Muscle of leg (tissue), 11 donors: ENCODE results near the gene STK24. TPM values are rescaled to one million over a fixed set of nuclear protein-coding genes. Genes with fewer than 3 reads are reported as not detected.

Experiments
- DNase-seq: peaks from one replicate; pipeline ENCODE4 v3.0.0; 2013
- H3K27ac ChIP-seq: one replicate; pipeline ENCODE4 v1.5.1; 2013; ENCODE audit warnings: mild to moderate bottlenecking, low read length, control low read depth
- H3K27me3 ChIP-seq: one replicate; pipeline ENCODE4 v1.6.1; 2013; ENCODE audit warnings: low read length; ENCODE audit not compliant: control insufficient read depth, insufficient read depth
- H3K36me3 ChIP-seq: one replicate; pipeline ENCODE4 v1.6.1; 2013; ENCODE audit warnings: low read length; ENCODE audit not compliant: control insufficient read depth, insufficient read depth
- H3K4me1 ChIP-seq: one replicate; pipeline ENCODE4 v1.6.1; 2013; ENCODE audit warnings: low read length; ENCODE audit not compliant: control insufficient read depth, insufficient read depth
- H3K4me3 ChIP-seq: one replicate; pipeline ENCODE4 v1.5.1; 2013; ENCODE audit warnings: low read length, control low read depth
- H3K9me3 ChIP-seq: replicated peaks from 2 replicates; pipeline ENCODE4 v1.6.1; 2013; ENCODE audit warnings: low read depth, low read length; ENCODE audit not compliant: control insufficient read depth
- WGBS: methylation state at CpG from one replicate; pipeline ENCODE4 v1.1.5; 2013; ENCODE audit warnings: missing lambda C conversion rate; ENCODE audit not compliant: insufficient coverage; 5-methylcytosine and 5-hydroxymethylcytosine counted together
- polyA plus RNA-seq, 8 donors: library from polyadenylated mRNA; unstranded; fragments of 120-200 nt; gene quantifications; one replicate each; pipeline versions ENCODE4 v1.2.1 to v1.2.3, GENCODE V29; 2013; ENCODE audit warnings: inconsistent platforms in 1 of 8, low replicate concordance in 1 of 8; ENCODE audit not compliant: insufficient read length in 8 of 8, insufficient read depth in 1 of 8
- total RNA-seq: library from RNA; stranded (reverse); fragments of 120-200 nt; gene quantifications from one replicate; pipeline ENCODE4 v1.2.4, GENCODE V29; 2013

Gene STK24
- total and polyA plus RNA-seq, 9 donors: 36.2 to 61.8 (median 44.1) TPM

GRCh38 chr13:98493042-98493712 lies 83.7 kb downstream of the STK24 start:
- no peaks in the 10 kb centered on the region for H3K9me3 ChIP-seq
- DNase-seq: no peak
- H3K27me3 ChIP-seq: no peaks in the 10 kb centered on the region
- WGBS: no CpG with 5 or more reads among the region's 6 CpGs
- peaks cover 2% of the 10 kb centered on the region for H3K36me3 ChIP-seq
- peaks cover 43% of the 10 kb centered on the region for H3K4me1 ChIP-seq
- no peak overlapping the region for H3K4me3 ChIP-seq
- no peak overlapping the region for H3K27ac ChIP-seq

DNA sequence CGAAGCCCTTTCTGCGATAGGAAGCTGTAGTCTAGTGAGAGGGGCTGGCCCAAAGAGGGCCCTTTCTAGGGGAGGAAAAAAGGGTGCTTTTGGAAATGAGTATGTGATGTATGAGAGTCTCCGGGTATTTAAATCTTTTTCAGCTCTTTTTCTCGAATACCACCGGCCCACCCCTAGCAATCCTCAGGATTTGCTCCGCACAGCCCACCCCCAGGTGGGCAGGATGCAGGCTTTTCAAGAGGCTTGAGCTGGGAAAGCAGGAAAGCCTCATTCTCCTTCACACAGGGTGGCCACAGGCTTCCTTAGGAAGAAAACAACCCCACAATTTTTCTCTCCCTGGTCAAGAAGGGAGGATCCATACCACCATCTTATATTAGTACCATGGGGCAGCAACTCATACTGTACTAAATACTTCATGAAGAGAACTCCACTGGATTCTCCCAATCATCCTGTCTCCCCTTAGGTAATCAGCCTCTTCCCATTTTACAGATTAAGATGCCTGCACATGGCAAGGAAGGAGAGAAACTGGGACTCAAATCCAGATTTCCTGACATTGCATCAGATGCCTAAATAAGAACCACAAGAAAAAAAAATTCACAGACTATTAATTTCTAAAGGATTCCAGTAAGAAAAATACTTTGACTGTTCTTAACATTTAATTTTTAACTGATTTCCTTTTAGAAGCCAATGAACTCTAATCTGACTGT lies 84.4 kb downstream of the STK24 start:
- 93% methylated on average over 3 of the region's 6 CpGs for WGBS
- Histone ChIP-seq H3K4me1 (peaks cover 49% of the 10 kb centered on the region), H3K27ac (no peak overlapping the region), H3K4me3 (no peak overlapping the region), H3K27me3 (no peaks in the 10 kb centered on the region), H3K36me3 (peaks cover 2% of the 10 kb centered on the region), H3K9me3 (no peaks in the 10 kb centered on the region)
- no peak for DNase-seq

GRCh38 chr13:98490866-98491265 lies 86.0 kb downstream of the STK24 start:
- Histone ChIP-seq H3K36me3 (peaks cover 2% of the 10 kb centered on the region), H3K4me1 (peaks cover 46% of the 10 kb centered on the region), H3K4me3 (no peak overlapping the region), H3K27me3 (no peaks in the 10 kb centered on the region), H3K27ac (no peak overlapping the region), H3K9me3 (no peaks in the 10 kb centered on the region)
- 72% methylated on average over 4 of the region's 8 CpGs for WGBS
- no peak for DNase-seq

- H3K27me3 ChIP-seq: no peaks in the 10 kb centered on the region
- H3K27ac ChIP-seq: no peak overlapping the region
- no peaks in the 10 kb centered on the region for H3K9me3 ChIP-seq
- WGBS: 80% methylated on average over 1 of the region's 9 CpGs
- peaks cover 48% of the 10 kb centered on the region for H3K4me1 ChIP-seq
- H3K36me3 ChIP-seq: peaks cover 2% of the 10 kb centered on the region
- no peak for DNase-seq
- H3K4me3 ChIP-seq: no peak overlapping the region
Observed at GRCh38 chr13:98490195-98490836, 86.6 kb downstream of the STK24 start.

DNA sequence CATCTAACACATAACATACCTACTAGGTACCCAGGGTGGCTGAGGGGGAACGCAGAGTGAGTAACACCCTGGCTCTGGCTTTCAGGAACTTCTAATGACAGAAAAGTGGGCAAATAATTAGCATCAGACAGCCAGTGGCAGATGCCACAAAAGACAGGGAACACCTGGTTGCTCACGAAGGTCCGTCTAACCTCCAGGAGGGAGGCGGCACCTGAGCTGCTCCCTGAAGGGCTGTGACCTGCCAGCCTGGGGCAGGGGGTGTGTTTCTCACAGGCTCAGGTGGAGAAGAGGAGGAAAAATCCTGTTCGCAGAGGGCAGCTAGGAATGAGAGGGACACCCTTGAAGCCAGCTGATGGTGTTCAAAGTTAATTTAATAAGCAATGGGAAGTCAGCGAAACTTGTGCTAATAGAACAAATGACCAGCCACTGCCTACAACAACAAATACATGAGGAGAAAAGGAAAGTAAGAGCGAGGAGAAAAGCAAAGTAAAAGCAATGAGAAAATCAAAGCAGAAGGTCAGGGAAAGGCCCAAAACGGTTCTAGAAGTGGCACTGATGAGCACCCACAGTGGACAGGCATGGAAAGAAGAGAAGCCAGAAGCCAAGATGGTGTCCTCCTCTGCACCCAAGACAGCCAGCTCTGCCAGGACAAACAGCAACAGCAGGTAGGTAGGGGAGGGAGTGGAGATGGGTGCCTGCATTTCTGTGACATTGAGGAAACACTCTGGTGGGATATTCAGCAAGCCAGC lies 87.3 kb downstream of the STK24 start:
- 74% methylated on average over 5 of the region's 8 CpGs for WGBS
- Histone ChIP-seq H3K9me3 (no peaks in the 10 kb centered on the region), H3K4me3 (no peak overlapping the region), H3K4me1 (peaks cover 51% of the 10 kb centered on the region), H3K36me3 (peaks cover 2% of the 10 kb centered on the region), H3K27me3 (no peaks in the 10 kb centered on the region), H3K27ac (no peak overlapping the region)
- no peak for DNase-seq

DNA sequence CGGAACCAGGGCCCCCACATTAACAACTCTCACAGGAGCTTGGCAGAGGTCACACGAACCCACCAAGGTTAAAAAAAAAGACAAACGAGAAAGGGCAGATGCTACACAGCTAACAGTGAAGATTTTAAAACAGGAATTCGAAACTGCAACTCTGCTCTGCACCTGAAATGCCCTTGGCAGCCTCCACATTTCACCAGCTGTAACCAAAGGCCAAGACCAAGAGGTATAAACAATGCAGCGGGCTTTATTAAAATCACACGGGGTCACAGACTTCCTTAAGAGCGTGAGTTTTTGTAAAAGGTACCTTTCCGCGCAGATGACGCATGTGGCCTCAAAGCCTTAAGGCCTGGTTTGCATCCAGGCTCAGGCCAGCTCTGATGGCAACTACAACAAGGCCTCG lies 88.2 kb downstream of the STK24 start:
- Histone ChIP-seq H3K4me1 (peaks cover 58% of the 10 kb centered on the region), H3K27me3 (no peaks in the 10 kb centered on the region), H3K27ac (no peak overlapping the region), H3K36me3 (peaks cover 2% of the 10 kb centered on the region), H3K9me3 (no peaks in the 10 kb centered on the region), H3K4me3 (no peak overlapping the region)
- DNase-seq: no peak
- 87% methylated on average over 7 of the region's 11 CpGs for WGBS

DNA sequence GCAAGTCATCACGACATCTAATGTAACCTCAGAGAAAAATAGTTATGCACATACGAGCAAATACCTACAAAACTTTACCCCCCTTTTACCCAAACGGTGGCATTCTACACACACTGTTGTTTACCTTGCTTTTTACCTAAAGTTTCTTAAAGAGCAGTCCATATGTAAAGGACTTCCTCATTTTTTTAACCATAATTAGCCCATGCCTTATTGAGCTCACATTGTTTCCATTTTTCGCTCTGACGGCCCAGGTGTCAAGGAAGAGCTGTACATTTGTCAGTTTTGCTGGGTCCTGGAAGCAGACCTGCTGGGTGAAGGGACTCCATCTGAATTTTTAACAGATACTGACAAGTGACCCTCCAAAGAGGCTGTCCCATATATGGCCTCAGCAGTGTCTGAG lies 89.4 kb downstream of the STK24 start:
- H3K27ac ChIP-seq: no peak overlapping the region
- DNase-seq: no peak
- H3K27me3 ChIP-seq: no peaks in the 10 kb centered on the region
- WGBS: 83% methylated on average over 2 of the region's 5 CpGs
- H3K36me3 ChIP-seq: peaks cover 2% of the 10 kb centered on the region
- H3K9me3 ChIP-seq: no peaks in the 10 kb centered on the region
- peaks cover 71% of the 10 kb centered on the region for H3K4me1 ChIP-seq
- no peak overlapping the region for H3K4me3 ChIP-seq

- Histone ChIP-seq H3K36me3 (peaks cover 2% of the 10 kb centered on the region), H3K27me3 (no peaks in the 10 kb centered on the region), H3K4me1 (peaks cover 74% of the 10 kb centered on the region), H3K27ac (no peak overlapping the region), H3K4me3 (no peak overlapping the region), H3K9me3 (no peaks in the 10 kb centered on the region)
- no peak for DNase-seq
- WGBS: 80% methylated on average over 1 of the region's 5 CpGs
Observed at GRCh38 chr13:98487016-98487415, 89.9 kb downstream of the STK24 start.

DNA sequence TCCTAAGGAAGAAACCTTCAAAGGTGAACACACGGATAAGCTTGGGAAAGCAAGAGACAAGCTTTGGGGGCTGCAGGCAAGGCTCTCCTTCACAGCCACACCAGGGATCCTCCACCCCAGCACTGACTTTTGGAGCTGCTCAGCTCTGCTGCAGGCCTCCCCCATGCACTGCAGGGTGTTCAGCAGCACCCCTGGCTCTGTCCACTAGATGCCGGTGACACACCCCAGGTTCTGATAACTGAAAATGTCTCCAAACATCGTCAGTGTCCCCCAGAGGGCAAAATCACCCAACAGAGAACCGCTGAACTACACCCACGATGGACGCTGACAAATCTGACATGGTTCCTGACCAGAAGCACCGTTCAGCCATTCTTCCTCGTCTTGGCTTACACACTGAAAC lies 90.5 kb downstream of the STK24 start:
- Histone ChIP-seq H3K36me3 (peaks cover 2% of the 10 kb centered on the region), H3K27ac (no peak overlapping the region), H3K4me1 (peaks cover 79% of the 10 kb centered on the region), H3K27me3 (no peaks in the 10 kb centered on the region), H3K9me3 (no peaks in the 10 kb centered on the region), H3K4me3 (no peak overlapping the region)
- 85% methylated on average over 8 of the region's 8 CpGs for WGBS
- DNase-seq: no peak

- peaks cover 2% of the 10 kb centered on the region for H3K36me3 ChIP-seq
- H3K9me3 ChIP-seq: no peaks in the 10 kb centered on the region
- H3K4me3 ChIP-seq: no peak overlapping the region
- H3K27me3 ChIP-seq: no peaks in the 10 kb centered on the region
- WGBS: 69% methylated on average over 10 of the region's 11 CpGs
- DNase-seq: no peak
- peaks cover 80% of the 10 kb centered on the region for H3K4me1 ChIP-seq
- peak overlapping the region; percentile 97 for H3K27ac ChIP-seq
Observed at GRCh38 chr13:98485561-98485960, 91.3 kb downstream of the STK24 start.
